Gastroesophageal sphincter (tissue), 3 donors: ENCODE data around the gene CORIN.

Experiments
- CTCF ChIP-seq, 4 experiments: fragments of 200-600 bp in 2 of 4; fragments of 450-650 bp in 2 of 4; sonication (generic) in 1 of 4; IDR thresholded peaks; one replicate each; pipeline ENCODE4 v1.5.1; 2017 to 2019; ENCODE audit warnings: antibody characterized with exemption in 4 of 4, mild to moderate bottlenecking in 2 of 4, moderate library complexity in 2 of 4
- EP300 ChIP-seq: sonication (generic); formaldehyde crosslinking; IDR thresholded peaks from one replicate; pipeline ENCODE4 v1.6.1; 2017; ENCODE audit warnings: antibody characterized with exemption, mild to moderate bottlenecking
- POLR2A ChIP-seq, 2 donors: fragments of 450-650 bp; IDR thresholded peaks; one replicate each; pipeline ENCODE4 v1.6.1; 2017; ENCODE audit warnings: antibody characterized with exemption in 2 of 2, mild to moderate bottlenecking in 2 of 2, moderate library complexity in 1 of 2
- POLR2AphosphoS5 ChIP-seq: sonication (generic); formaldehyde crosslinking; IDR thresholded peaks from one replicate; pipeline ENCODE4 v1.6.1; 2017; ENCODE audit warnings: antibody characterized with exemption

GRCh38 chr4:47617607-47618006 lies 220.3 kb downstream of the CORIN start:
- no peak for TF ChIP-seq CTCF (IDR thresholded peaks at IDR 0.05)
- TF ChIP-seq EP300, result no peak
- no peak for TF ChIP-seq POLR2A (IDR thresholded peaks at IDR 0.05)
- TF ChIP-seq POLR2AphosphoS5, result no peak
